Fibroblast of lung (primary cell): ENCODE measurements around the gene ZNRF1. TPM values are rescaled to one million over a fixed set of nuclear protein-coding genes. Genes with fewer than 3 reads are reported as not detected.

ENCODE experiments used
- DNase-seq, 2 donors: peaks; one replicate each; pipeline versions ENCODE4 v3.0.0 to v3.0.0-alpha.2; 2010; ENCODE audit warnings: low read depth in 2 of 2
- H2AFZ ChIP-seq: 2 replicates; pipeline ENCODE4 v1.5.1; 2012; ENCODE audit warnings: low read length, control low read depth, inconsistent platforms
- H3K27ac ChIP-seq: 2 replicates; pipeline ENCODE4 v1.5.1; 2011; ENCODE audit warnings: low read length, control low read depth; ENCODE audit not compliant: insufficient read depth
- H3K27me3 ChIP-seq: 2 replicates; pipeline ENCODE4 v1.5.1; 2011; ENCODE audit warnings: mild to moderate bottlenecking, low read length; ENCODE audit not compliant: control insufficient read depth, insufficient read depth
- H3K36me3 ChIP-seq: 2 replicates; pipeline ENCODE4 v1.5.1; 2011; ENCODE audit warnings: low read length; ENCODE audit not compliant: control insufficient read depth, insufficient read depth
- H3K4me1 ChIP-seq: 2 replicates; pipeline ENCODE4 v1.5.1; 2011; ENCODE audit warnings: low read length; ENCODE audit not compliant: control insufficient read depth, insufficient read depth; ENCODE audit errors: extremely low read depth
- H3K4me2 ChIP-seq: 2 replicates; pipeline ENCODE4 v1.5.1; 2011; ENCODE audit warnings: low read length, control low read depth; ENCODE audit not compliant: insufficient read depth; ENCODE audit errors: extremely low read depth
- H3K4me3 ChIP-seq, 4 experiments: fragments of 200-600 bp in 1 of 4; sonication (generic) in 1 of 4; replicated peaks in 1 of 4; 2 replicates each; pipeline ENCODE4 v1.5.1; 2011 to 2016; ENCODE audit warnings: low read length in 4 of 4, low read depth in 3 of 4, mild to moderate bottlenecking in 3 of 4, control low read depth in 2 of 4, inconsistent platforms in 1 of 4, mixed read lengths in 1 of 4; ENCODE audit not compliant: insufficient read depth in 1 of 4; ENCODE audit errors: control extremely low read depth in 1 of 4
- H3K79me2 ChIP-seq: 2 replicates; pipeline ENCODE4 v1.5.1; 2012; ENCODE audit warnings: mild to moderate bottlenecking, low read length, inconsistent platforms; ENCODE audit not compliant: control insufficient read depth, insufficient read depth
- H3K9ac ChIP-seq: 2 replicates; pipeline ENCODE4 v1.5.1; 2011; ENCODE audit warnings: mild to moderate bottlenecking, low read length, control low read depth; ENCODE audit not compliant: insufficient read depth
- H3K9me3 ChIP-seq: 2 replicates; pipeline ENCODE4 v1.5.1; 2012; ENCODE audit warnings: low read depth, low read length; ENCODE audit not compliant: control insufficient read depth, insufficient read depth
- H4K20me1 ChIP-seq: 2 replicates; pipeline ENCODE4 v1.5.1; 2011; ENCODE audit warnings: low read length; ENCODE audit not compliant: control insufficient read depth, insufficient read depth; ENCODE audit errors: extremely low read depth
- CTCF ChIP-seq, 2 donors: IDR thresholded peaks in 1 of 2; conservative IDR thresholded peaks in 1 of 2; 1 replicate in 1 of 2; 2 replicates in 1 of 2; pipeline ENCODE4 v1.5.1; 2011 to 2012; ENCODE audit warnings: low read length in 2 of 2, control low read depth in 1 of 2, inconsistent platforms in 1 of 2, low read depth in 1 of 2, mild to moderate bottlenecking in 1 of 2
- EZH2 ChIP-seq: IDR thresholded peaks from 2 replicates; pipeline ENCODE4 v1.5.1; 2012; ENCODE audit warnings: low read length, control low read depth, mild to moderate bottlenecking; ENCODE audit errors: missing control alignments
- polyA plus RNA-seq, 2 donors: library from polyadenylated mRNA; depleted of rRNA in 1 of 2; stranded (reverse) in 1 of 2; unstranded in 1 of 2; fragments of >200 nt; gene quantifications; 2 replicates each; pipeline ENCODE4 v1.2.1, GENCODE V29; 2011 to 2012; ENCODE audit warnings: missing spikeins in 1 of 2
- total RNA-seq: library from RNA; depleted of rRNA; stranded (reverse); fragments of >200 nt; gene quantifications from 2 replicates; pipeline ENCODE4 v1.2.1, GENCODE V29; 2014

ZNRF1 gene
- total and polyA plus RNA-seq, 2 donors (not counting 1 experiment from before 2014, with no cell fraction given): 21.0 to 21.1 TPM

GRCh38 chr16:75043175-75043895 is 44.5 kb downstream of the ZNRF1 start:
- no peaks in the 10 kb centered on the region for H3K27me3 ChIP-seq
- peak in 1 of 2 donors; percentile 50 for DNase-seq
- H3K79me2 ChIP-seq: peaks cover 7% of the 10 kb centered on the region
- no peaks in the 10 kb centered on the region for H3K9me3 ChIP-seq
- no peak overlapping the region for H3K27ac ChIP-seq
- no peak overlapping the region for H2AFZ ChIP-seq
- TF ChIP-seq EZH2: no peak
- TF ChIP-seq CTCF (conservative IDR thresholded peaks at IDR 0.05 in 1 of 2, IDR thresholded peaks at IDR 0.05 in 1 of 2; ENCODE audit: low read depth in 1 of 2, low read length in 2 of 2): no peak
- H3K36me3 ChIP-seq: no peaks in the 10 kb centered on the region
- no peak overlapping the region for H3K9ac ChIP-seq
- H3K4me3 ChIP-seq: no peak overlapping the region
- H3K4me2 ChIP-seq: no peak overlapping the region
- H3K4me1 ChIP-seq: no peaks in the 10 kb centered on the region
- H4K20me1 ChIP-seq: no peaks in the 10 kb centered on the region

GRCh38 chr16:75044800-75045361 is 46.1 kb downstream of the ZNRF1 start:
- H3K4me2 ChIP-seq: no peak overlapping the region
- H3K4me1 ChIP-seq: no peaks in the 10 kb centered on the region
- no peaks in the 10 kb centered on the region for H3K27me3 ChIP-seq
- peak; percentile 58 to 59 for DNase-seq
- H3K9me3 ChIP-seq: no peaks in the 10 kb centered on the region
- H3K27ac ChIP-seq: no peak overlapping the region
- no peak overlapping the region for H3K4me3 ChIP-seq
- H3K36me3 ChIP-seq: no peaks in the 10 kb centered on the region
- H4K20me1 ChIP-seq: no peaks in the 10 kb centered on the region
- H3K9ac ChIP-seq: no peak overlapping the region
- no peak for TF ChIP-seq EZH2
- no peak for TF ChIP-seq CTCF (conservative IDR thresholded peaks at IDR 0.05 in 1 of 2, IDR thresholded peaks at IDR 0.05 in 1 of 2; ENCODE audit: low read depth in 1 of 2, low read length in 2 of 2)
- H3K79me2 ChIP-seq: peaks cover 14% of the 10 kb centered on the region
- no peak overlapping the region for H2AFZ ChIP-seq

- Histone ChIP-seq H3K79me2 (peaks cover 14% of the 10 kb centered on the region), H3K9ac (no peak overlapping the region), H3K27ac (no peak overlapping the region), H3K4me1 (no peaks in the 10 kb centered on the region), H3K4me2 (no peak overlapping the region), H3K36me3 (no peaks in the 10 kb centered on the region), H3K4me3 (no peak overlapping the region), H3K27me3 (no peaks in the 10 kb centered on the region), H4K20me1 (no peaks in the 10 kb centered on the region), H3K9me3 (no peaks in the 10 kb centered on the region), H2AFZ (no peak overlapping the region)
- no peak for DNase-seq
- no peak for TF ChIP-seq CTCF (conservative IDR thresholded peaks at IDR 0.05 in 1 of 2, IDR thresholded peaks at IDR 0.05 in 1 of 2; ENCODE audit: low read depth in 1 of 2, low read length in 2 of 2)
Observed at GRCh38 chr16:75045424-75045823, 46.6 kb downstream of the ZNRF1 start.
